ENCODE data around the gene GPR17. TPM values are rescaled to one million over a fixed set of nuclear protein-coding genes. Genes with fewer than 3 reads are reported as not detected.

Gene GPR17
- total RNA-seq, 1 experiment from 2014 or later = 0.35 TPM

DNA sequence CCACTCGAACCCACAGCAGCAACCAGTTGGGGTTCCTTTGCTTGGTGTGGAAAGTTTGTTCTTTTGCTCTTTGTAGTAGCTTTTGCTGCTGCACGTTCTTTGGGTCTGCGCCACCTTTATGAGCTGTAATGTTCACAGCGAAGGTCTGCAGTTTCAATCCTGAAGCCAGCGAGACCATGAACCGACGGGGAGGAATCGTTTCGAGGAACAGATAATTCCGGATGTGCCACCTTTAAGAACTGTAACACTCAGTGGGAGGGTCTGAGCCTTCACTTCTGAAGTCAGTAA is 14.3 kb downstream of the GPR17 start:
- TF ChIP-seq CTCF (conservative IDR thresholded peaks at IDR 0.05) = no peak
- no peak overlapping the region for H3T11ph ChIP-seq (ENCODE audit: low read length)
- no peak overlapping the region for H4K91ac ChIP-seq (ENCODE audit: insufficient read length, low read depth, low read length)
- no peak overlapping the region for H3K4me3 Mint-ChIP-seq
- no peak overlapping the region for H3K23ac ChIP-seq (ENCODE audit: insufficient read length, low read depth, low read length)
- no peak overlapping the region for H4K8ac ChIP-seq (replicated peaks; ENCODE audit: insufficient read length, low read depth, low read length)
- no peaks in the 10 kb centered on the region for H3K4me1 ChIP-seq (ENCODE audit: insufficient read depth, low read length)
- H3K56ac ChIP-seq (ENCODE audit: insufficient read length, low read depth, low read length) = no peak overlapping the region
- H3K79me1 ChIP-seq (ENCODE audit: insufficient read depth, low read depth, low read length, poor library complexity, severe bottlenecking) = no peaks in the 10 kb centered on the region
- no peak overlapping the region for H3K14ac ChIP-seq (ENCODE audit: insufficient read depth, low read length)
- H3K9me3 ChIP-seq (ENCODE audit: control insufficient read depth, low read depth, low read length) = no peaks in the 10 kb centered on the region
- H2BK120ac ChIP-seq (ENCODE audit: low read depth, low read length, poor library complexity, severe bottlenecking) = no peak overlapping the region
- H2BK20ac ChIP-seq (ENCODE audit: low read depth, low read length, poor library complexity, severe bottlenecking) = no peak overlapping the region
- DNase-seq = no peak
- H3K9ac ChIP-seq (ENCODE audit: extremely low read depth, insufficient read length, low read length) = no peak overlapping the region
- H3K9me3 Mint-ChIP-seq = no peaks in the 10 kb centered on the region
- 0 out of 2 replicates have a peak, but pooled peaks cover 2% of the 10 kb centered on the region for H3K79me2 ChIP-seq (ENCODE audit: insufficient read depth, low read length)
- peaks cover 0 to 2% (median 0%) of the 10 kb centered on the region in 3 experiments; a peak in 3 of 7 replicates for H3K36me3 Mint-ChIP-seq (ENCODE audit: insufficient read depth in 1 of 3, low read depth in 3 of 3)
- peaks cover 4% of the 10 kb centered on the region for H3K23me2 ChIP-seq (ENCODE audit: insufficient read length, low read depth, low read length, poor library complexity, severe bottlenecking)
- H3K27ac Mint-ChIP-seq = no peak overlapping the region
- H3K27me3 ChIP-seq (ENCODE audit: insufficient read depth, low read length) = peaks cover 9% of the 10 kb centered on the region; the same call in 1 of the 2 replicates
- H2BK5ac ChIP-seq (ENCODE audit: insufficient read length, low read length) = no peak overlapping the region
- H2AK5ac ChIP-seq (ENCODE audit: insufficient read length, low read length) = no peak overlapping the region
- H3K4me2 ChIP-seq (ENCODE audit: insufficient read depth, insufficient read length, low read length) = no peak overlapping the region
- no peak overlapping the region for H3K27ac ChIP-seq (ENCODE audit: insufficient read length, low read depth, low read length)
- no peak overlapping the region for H3K4ac ChIP-seq (ENCODE audit: low read depth, low read length)
- H3K18ac ChIP-seq (ENCODE audit: insufficient read length, low read depth, low read length) = no peak overlapping the region
- H2BK15ac ChIP-seq (ENCODE audit: low read depth, low read length) = no peak overlapping the region
- WGBS (ENCODE audit: extremely low coverage, insufficient read length, low lambda C conversion rate) = no CpG with 5 or more reads among the region's 10 CpGs
- no peaks in the 10 kb centered on the region for H4K20me1 ChIP-seq (ENCODE audit: control insufficient read depth, insufficient read depth, insufficient read length)
- no peak overlapping the region for H4K5ac ChIP-seq (ENCODE audit: insufficient read length, low read depth, low read length)
- no peak overlapping the region for H2AFZ ChIP-seq (ENCODE audit: low read length)
- H3K27me3 Mint-ChIP-seq (ENCODE audit: low read depth) = peaks cover 26% of the 10 kb centered on the region
- H3K4me1 Mint-ChIP-seq = peaks cover 10% of the 10 kb centered on the region in 2 experiments
- no peak overlapping the region for H2BK12ac ChIP-seq (ENCODE audit: insufficient read length, low read depth, low read length)

Data from H9 (cell line).